HG03571 (cell line): ENCODE data around the gene RASSF3.

Experiments
- ATAC-seq: cut with Tn5 transposase; IDR thresholded peaks from one replicate; pipeline ENCODE4 v1.9.1; 2021; ENCODE audit not compliant: unreplicated experiment

Gene RASSF3

GRCh38 chr12:64722835-64723234, 112.5 kb downstream of the RASSF3 start:
- no peak for ATAC-seq

DNA sequence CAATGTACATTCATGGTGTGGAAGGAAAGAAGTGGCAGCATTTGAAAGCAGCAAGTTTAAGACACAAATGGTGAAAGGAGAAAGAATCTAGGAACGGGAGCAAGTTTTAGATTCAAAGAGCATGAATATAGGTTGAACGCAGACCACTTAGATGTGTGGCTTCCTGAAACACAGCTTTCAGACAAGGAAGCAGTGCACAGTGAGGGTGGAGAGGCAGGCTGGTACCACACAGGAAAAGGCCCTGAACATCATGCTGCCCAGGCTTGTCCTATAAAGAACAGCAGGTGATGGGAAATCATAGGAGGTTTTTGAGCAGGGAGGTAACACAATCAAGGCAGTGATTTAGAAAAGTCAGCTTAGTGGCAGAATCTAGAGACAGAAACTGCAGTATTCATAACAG, 113.3 kb downstream of the RASSF3 start:
- ATAC-seq = no peak

DNA sequence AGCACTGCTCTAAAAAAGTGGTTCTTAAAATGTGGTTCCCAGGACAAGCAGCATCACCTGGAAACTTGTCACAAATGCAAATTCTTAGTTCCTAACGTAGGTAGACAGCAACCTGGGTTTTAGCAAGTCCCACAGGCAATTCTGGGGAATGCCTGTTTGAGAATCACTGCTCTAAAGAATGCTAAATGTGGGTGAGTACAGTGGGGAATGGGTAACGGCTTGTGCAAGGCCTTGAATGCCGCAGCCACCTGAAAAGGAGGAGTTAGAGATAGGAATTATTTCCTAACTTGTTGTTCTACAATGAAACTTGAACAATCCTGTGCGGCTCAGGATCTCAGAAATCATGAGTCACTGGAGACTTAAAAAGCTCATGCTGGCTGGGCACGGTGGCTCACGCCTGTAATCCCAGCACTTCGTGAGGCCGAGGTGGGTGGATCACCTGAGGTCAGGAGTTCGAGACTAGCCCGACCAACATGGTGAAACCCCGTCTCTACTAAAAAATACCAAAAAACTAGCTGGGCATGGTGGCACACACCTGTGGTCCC, 114.0 kb downstream of the RASSF3 start:
- ATAC-seq = no peak

- ATAC-seq = no peak
Observed at GRCh38 chr12:64729909-64730587, 119.8 kb downstream of the RASSF3 start.

GRCh38 chr12:64730588-64730969, 120.3 kb downstream of the RASSF3 start:
- ATAC-seq = no peak

GRCh38 chr12:64731683-64732082, 121.4 kb downstream of the RASSF3 start:
- ATAC-seq = no peak

DNA sequence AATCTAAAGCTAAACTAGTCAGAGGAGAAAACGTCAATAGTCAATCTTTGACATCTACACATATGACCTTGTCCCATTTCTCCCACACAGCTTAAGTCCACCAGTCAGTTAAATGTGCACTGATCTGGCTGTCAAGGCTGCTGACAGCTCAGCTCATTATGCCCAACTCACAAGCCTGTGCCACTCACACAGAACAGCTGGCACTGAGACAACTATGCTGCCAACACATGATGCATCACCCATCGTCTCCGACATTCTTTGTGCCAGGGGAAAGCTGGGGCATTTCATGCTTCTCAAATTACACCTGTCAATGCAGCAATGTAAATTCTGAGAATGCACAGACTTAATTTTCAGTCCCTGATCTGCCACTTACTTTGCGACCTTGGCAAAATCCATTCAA, 123.6 kb downstream of the RASSF3 start:
- no peak for ATAC-seq

DNA sequence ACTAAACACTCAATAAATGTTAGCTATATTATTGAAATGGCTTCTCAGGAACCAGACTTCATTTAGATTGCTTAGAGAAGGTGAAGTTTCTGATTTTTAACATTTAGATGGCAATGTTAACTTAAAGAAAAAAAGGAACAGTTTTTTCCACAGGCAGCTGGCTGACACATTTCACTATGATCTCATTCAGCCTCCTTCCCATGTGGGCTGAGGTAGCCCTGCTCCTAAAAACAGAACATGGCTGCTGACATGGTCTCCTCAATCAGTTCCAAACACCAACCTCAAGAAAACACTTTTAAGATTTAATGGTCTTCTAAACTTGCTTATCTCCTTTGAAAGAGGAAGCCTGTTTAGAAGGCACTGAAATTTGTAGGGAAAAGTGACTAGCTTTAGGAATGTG, 125.1 kb downstream of the RASSF3 start:
- ATAC-seq = no peak

- no peak for ATAC-seq
Observed at GRCh38 chr12:64736771-64737170, 126.5 kb downstream of the RASSF3 start.

DNA sequence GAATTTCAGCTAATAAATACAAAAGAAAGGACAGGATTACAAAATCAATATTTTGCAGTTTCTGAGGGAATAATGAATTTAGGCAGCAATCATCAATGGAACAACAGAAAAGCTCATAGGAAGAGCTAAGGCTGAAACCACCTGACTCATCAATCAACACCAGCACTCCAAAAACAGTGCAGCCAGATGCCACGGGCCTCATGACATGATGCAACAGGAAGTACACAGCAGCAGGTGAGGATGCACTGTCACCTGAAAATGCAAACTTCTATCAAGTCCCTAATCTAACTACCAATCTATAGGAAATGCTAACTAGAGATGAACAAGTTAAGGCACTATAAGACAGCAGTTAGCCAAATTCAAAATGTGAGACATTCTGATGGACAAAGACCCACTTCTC, 127.2 kb downstream of the RASSF3 start:
- no peak for ATAC-seq

- no peak for ATAC-seq
Observed at GRCh38 chr12:64739778-64740177, 129.5 kb downstream of the RASSF3 start.

- no peak for ATAC-seq
Observed at GRCh38 chr12:64740646-64741045, 130.4 kb downstream of the RASSF3 start.

DNA sequence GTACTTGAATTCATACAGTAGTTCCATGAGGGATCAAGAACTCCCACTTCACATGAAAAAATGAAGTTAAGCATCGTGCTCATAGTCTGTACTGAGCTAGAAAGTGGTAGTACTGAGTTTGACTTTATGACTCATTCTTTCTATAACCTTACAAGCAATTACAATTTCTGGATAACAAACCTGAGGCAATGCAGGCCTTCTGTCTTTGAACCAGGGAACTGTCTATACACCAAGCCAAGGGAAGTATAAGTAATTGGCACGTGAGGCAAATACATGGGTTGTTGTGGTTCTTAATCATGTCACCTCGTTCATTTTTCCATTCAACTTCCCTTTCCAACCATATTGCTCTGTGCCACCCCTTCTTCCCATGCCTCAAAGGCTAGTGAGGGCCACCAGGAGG, 132.1 kb downstream of the RASSF3 start:
- ATAC-seq = no peak

GRCh38 chr12:64743206-64743605, 132.9 kb downstream of the RASSF3 start:
- ATAC-seq = no peak

- ATAC-seq = no peak
Observed at GRCh38 chr12:64744422-64745258, 134.3 kb downstream of the RASSF3 start.

DNA sequence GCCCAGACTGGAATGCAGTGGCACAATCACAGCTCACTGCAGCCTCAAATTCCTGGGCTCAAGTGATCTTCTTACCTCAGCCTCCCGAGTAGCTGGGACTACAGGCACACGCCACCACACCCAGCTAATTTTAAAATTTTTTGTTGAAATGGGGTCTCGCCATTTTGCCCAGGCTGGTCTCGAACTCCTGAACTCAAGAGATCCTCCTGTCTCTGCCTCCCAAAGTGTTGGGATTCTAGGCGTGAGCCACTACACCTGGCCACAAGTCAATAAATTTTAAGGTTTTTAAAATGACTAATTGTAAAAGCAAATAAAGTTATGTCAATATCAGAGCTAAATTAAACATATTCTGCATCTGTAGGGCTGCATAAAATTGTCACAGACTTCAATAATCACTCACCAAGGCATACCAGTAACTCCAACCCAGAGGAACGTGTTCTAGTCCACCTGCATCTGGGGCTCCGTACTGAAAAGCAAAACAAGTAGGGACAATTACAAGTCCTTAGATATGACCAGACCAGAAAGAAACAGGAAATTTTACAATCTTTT, 135.0 kb downstream of the RASSF3 start:
- no peak for ATAC-seq

- no peak for ATAC-seq
Observed at GRCh38 chr12:64745980-64746379, 135.7 kb downstream of the RASSF3 start.

DNA sequence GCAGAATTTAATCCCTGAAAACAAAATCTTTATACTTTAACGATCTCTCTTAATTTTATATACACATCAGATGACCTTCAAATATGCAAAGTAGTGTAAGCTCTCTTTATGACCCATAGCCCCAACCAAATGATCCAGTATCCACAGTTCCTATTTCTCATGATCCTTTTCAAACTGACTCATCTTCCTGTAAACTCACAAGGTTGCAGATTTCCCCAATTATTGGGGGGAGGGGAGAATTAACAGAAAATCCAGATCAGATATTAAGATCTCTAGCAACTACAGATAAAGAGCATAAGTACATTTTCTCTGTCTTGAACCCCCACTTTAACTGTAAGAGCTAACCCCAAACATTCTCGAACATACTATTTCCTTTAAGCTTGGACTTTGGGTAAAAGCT, 136.4 kb downstream of the RASSF3 start:
- no peak for ATAC-seq
